GM10248 (cell line): Measurements from ENCODE around the gene ZMYM5.

Source experiments
- CTCF ChIA-PET: fragments of 300-600 bp; sonication (Branson Sonifier 250); formaldehyde crosslinking; extraction: SDS; loops from one replicate; lab custom pipeline; 2021; ENCODE audit warnings: antibody characterized with exemption; lab: Yijun Ruan, JAX
- POLR2A ChIA-PET: fragments of 350-650 bp; sonication (Branson Sonifier 250); formaldehyde crosslinking; extraction: SDS; loops from one replicate; lab custom pipeline; 2020; ENCODE audit warnings: antibody characterized with exemption; lab: Yijun Ruan, JAX
- DNase-seq: peaks from one replicate; pipeline ENCODE4 v3.0.0; 2012; ENCODE audit errors: extremely low spot score
- CTCF ChIP-seq: IDR thresholded peaks from 2 replicates; pipeline ENCODE4 v1.5.1; 2012; ENCODE audit warnings: mild to moderate bottlenecking, low read depth; ENCODE audit errors: extremely low read depth, missing control alignments, control extremely low read depth

The ZMYM5 gene

GRCh38 chr13:19810151-19810550 is 53.3 kb downstream of the ZMYM5 start:
- DNase-seq: no peak
- no peak for TF ChIP-seq CTCF
- ChIA-PET CTCF (no interaction called here), POLR2A (interaction anchor here (0.7 kb wide), 1 partner anchor 51 kb away, joined by 3 read pairs; no protein-coding TSS in a partner anchor)

- CTCF ChIA-PET: no interaction called here
- TF ChIP-seq CTCF: no peak
- POLR2A ChIA-PET: no interaction called here
- DNase-seq: no peak
Observed at GRCh38 chr13:19805765-19806164, 57.7 kb downstream of the ZMYM5 start.

- ChIA-PET POLR2A (no interaction called here), CTCF (no interaction called here)
- TF ChIP-seq CTCF: no peak
- DNase-seq: no peak
Observed at GRCh38 chr13:19795956-19796355, 67.5 kb downstream of the ZMYM5 start.

GRCh38 chr13:19794631-19795030 is 68.8 kb downstream of the ZMYM5 start:
- POLR2A ChIA-PET: no interaction called here
- no peak for DNase-seq
- CTCF ChIA-PET: no interaction called here
- TF ChIP-seq CTCF: no peak

GRCh38 chr13:19791953-19792537 is 71.4 kb downstream of the ZMYM5 start:
- CTCF ChIA-PET: interaction anchor here (0.9 kb wide), 1 partner anchor 9 kb away, joined by 3 read pairs; the partner anchor contains the start of gene PSPC1
- no peak for TF ChIP-seq CTCF
- DNase-seq: no peak
- POLR2A ChIA-PET: no interaction called here

GRCh38 chr13:19782727-19783682 is 80.4 kb downstream of the ZMYM5 start, which contains the start of gene PSPC1:
Gene PSPC1 (minus strand): TSS chr13:19782945. CDS start chr13:19782757, 188 bp downstream.
- DNase-seq: peak; percentile 96
- CTCF ChIA-PET: interaction anchor here (1.0 to 1.3 kb wide), 4 partner anchors 9 to 82 kb away, joined by 3 read pairs; no protein-coding TSS in a partner anchor
- POLR2A ChIA-PET: interaction anchor here (0.6 kb wide), 1 partner anchor 1136 kb away, joined by 3 read pairs; no protein-coding TSS in a partner anchor
